ENCODE measurements around the gene ZNF692. TPM values are rescaled to one million over a fixed set of nuclear protein-coding genes. Genes with fewer than 3 reads are reported as not detected.
"Not testable (repeated sequence)": the region's sequence is repeated elsewhere in the genome, so short reads cannot be mapped to it uniquely, and the experiment has no call there.

Gene ZNF692
- total RNA-seq, 1 donor from 2014 or later: 41.9 TPM

- TF ChIP-seq, protein P1, sequence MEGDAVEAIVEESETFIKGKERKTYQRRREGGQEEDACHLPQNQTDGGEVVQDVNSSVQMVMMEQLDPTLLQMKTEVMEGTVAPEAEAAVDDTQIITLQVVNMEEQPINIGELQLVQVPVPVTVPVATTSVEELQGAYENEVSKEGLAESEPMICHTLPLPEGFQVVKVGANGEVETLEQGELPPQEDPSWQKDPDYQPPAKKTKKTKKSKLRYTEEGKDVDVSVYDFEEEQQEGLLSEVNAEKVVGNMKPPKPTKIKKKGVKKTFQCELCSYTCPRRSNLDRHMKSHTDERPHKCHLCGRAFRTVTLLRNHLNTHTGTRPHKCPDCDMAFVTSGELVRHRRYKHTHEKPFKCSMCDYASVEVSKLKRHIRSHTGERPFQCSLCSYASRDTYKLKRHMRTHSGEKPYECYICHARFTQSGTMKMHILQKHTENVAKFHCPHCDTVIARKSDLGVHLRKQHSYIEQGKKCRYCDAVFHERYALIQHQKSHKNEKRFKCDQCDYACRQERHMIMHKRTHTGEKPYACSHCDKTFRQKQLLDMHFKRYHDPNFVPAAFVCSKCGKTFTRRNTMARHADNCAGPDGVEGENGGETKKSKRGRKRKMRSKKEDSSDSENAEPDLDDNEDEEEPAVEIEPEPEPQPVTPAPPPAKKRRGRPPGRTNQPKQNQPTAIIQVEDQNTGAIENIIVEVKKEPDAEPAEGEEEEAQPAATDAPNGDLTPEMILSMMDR (IDR thresholded peaks at IDR 0.05): no peak
- H3K4me3 ChIP-seq: no peak overlapping the region
Measured at GRCh38 chr1:248892590-248892989, 33.7 kb upstream of the ZNF692 start.

DNA sequence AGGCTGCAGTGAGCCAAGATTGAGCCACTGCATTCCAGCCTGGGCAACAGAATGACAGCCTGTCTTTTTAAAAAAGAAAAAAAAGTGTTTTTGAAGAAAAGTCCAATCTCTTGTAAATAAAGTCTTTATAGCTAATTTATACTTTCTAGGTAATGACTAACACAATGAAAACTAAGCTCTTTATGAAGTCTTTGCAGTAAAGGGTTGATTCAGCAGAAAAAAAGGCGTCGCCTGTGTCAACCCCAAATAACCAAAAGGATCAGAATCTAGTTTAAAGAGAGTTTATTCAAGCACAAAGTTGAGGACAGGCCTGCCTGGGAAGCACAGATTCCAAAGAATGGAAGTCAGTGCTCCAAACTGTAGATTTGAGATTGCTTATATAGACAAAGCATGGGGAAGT lies 32.9 kb upstream of the ZNF692 start:
- TF ChIP-seq, protein P1 (IDR thresholded peaks at IDR 0.05): no peak
- no peaks in the 10 kb centered on the region for H3K9me3 ChIP-seq
- no peak overlapping the region for H3K27ac ChIP-seq
- H3K36me3 ChIP-seq: no peaks in the 10 kb centered on the region
- intact Hi-C loops (cut with DNase I): no loop called here
- no peak overlapping the region for H3K4me3 ChIP-seq
- ATAC-seq (no peak), DNase-seq (no peak)
- H3K4me1 ChIP-seq: no peaks in the 10 kb centered on the region
- no peaks in the 10 kb centered on the region for H3K27me3 ChIP-seq (ENCODE audit: low read depth)

More at GRCh38 chr1:248892590-248892989, 33.7 kb upstream of the ZNF692 start:
- DNase-seq: no peak
- H3K27me3 ChIP-seq (ENCODE audit: low read depth): peaks cover 3% of the 10 kb centered on the region
- no peak for ATAC-seq
- no peaks in the 10 kb centered on the region for H3K36me3 ChIP-seq
- intact Hi-C loops (cut with DNase I): no loop called here
- no peak overlapping the region for H3K27ac ChIP-seq
- no peaks in the 10 kb centered on the region for H3K4me1 ChIP-seq
- H3K9me3 ChIP-seq: no peaks in the 10 kb centered on the region

DNA sequence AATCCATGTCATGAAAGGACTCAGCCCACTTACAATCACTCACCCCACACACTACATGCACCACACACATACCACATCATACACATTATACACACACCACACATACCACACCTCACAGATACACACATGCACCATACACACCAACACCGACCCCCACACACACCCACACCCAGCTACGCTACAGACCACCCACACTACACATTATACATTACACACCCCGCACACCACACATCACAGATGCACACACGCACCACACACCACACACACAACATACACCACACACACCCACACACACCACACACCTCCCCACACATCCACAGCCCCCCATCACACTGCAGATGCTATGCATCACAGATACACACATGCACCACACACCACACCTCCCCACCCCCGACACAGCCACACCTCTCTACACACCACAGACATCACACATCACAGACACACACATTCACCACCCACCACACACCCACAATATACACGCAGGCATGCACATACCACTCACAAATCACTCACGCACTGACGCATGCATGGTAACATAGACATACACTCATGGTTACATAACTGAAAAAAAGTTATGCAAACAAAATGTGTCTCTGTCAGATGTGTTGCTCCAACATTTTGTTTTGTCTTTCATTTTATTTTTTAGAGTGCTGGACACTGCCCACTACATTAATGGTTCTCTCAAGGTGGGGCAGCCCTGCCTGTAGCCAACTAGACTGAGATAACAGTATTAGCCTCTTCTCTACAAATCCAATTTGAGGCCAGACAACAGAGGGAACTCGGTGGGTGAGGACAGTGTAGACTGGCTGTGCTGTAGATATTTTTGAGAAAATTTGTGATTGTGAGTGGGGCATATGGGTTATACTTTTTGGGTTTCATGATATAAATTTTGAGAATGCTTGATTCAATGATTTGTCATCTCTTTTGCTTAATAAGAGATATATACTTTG lies 31.9 kb upstream of the ZNF692 start:
- ATAC-seq: no peak
- intact Hi-C loops (cut with DNase I): no loop called here
- TF ChIP-seq, protein P1 (IDR thresholded peaks at IDR 0.05): no peak

DNA sequence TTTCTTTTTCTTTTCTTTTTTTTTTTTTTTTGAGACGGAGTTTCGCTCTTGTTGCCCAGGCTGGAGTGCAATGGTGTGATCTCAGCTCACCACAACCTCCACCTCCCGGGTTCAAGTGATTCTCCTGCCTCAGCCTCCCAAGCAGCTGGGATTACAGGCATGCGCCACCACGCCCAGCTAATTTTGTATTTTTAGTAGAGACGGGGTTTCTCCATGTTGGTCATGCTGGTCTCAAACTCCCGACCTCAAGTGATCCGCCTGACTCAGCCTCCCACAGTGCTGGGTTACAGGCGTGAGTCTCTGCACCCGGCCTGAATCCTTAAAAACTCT lies 31.0 kb upstream of the ZNF692 start:
- H3K27me3 ChIP-seq (ENCODE audit: low read depth); ATAC-seq; H3K9me3 ChIP-seq; H3K36me3 ChIP-seq; DNase-seq; intact Hi-C loops (cut with DNase I); H3K4me1 ChIP-seq; H3K27ac ChIP-seq; H3K4me3 ChIP-seq: not testable (repeated sequence)

More for the DNA sequence above, 31.9 kb upstream of the ZNF692 start:
- no peak overlapping the region for H3K4me3 ChIP-seq
- DNase-seq: no peak
- H3K27ac ChIP-seq: no peak overlapping the region
- no peaks in the 10 kb centered on the region for H3K9me3 ChIP-seq
- no peaks in the 10 kb centered on the region for H3K36me3 ChIP-seq
- no peaks in the 10 kb centered on the region for H3K27me3 ChIP-seq (ENCODE audit: low read depth)
- H3K4me1 ChIP-seq: no peaks in the 10 kb centered on the region

DNA sequence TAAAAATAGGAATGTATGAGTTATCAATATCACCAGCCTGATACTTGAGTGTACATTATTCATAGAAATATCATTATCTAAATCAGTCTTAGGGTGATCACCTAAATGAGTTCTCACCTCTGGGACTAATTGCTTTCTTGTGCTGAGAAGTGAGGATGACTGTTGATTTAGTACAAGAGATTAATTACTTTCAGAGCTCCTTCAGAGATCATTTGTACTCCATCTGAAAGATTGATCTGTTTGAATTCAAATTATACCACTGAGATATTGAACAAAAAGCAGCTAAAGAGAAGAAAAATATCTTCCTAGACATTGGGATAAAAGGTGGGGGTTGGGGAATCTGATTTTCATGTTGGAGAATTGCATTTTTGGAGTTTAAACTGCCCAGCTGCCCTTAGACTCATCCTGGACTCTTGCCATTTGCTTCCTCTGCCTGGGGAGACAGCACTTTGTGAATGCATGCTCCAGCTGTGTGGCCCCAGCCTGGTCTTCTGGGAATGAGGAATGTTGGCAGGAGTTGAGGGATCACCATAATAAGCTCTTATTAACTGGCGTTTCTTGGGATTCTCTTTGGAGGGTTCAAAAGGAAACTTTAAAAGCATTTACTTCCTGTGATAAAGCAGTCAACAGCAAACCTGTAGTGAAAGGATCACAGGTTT lies 27.5 kb upstream of the ZNF692 start:
- no peak for ATAC-seq
- no peak for DNase-seq

More for the DNA sequence above, 27.5 kb upstream of the ZNF692 start:
- intact Hi-C loops (cut with DNase I): no loop called here
- no peaks in the 10 kb centered on the region for H3K36me3 ChIP-seq
- TF ChIP-seq, protein P1 (IDR thresholded peaks at IDR 0.05): no peak
- no peaks in the 10 kb centered on the region for H3K9me3 ChIP-seq
- H3K27me3 ChIP-seq (ENCODE audit: low read depth): no peaks in the 10 kb centered on the region
- H3K4me3 ChIP-seq: no peak overlapping the region
- no peaks in the 10 kb centered on the region for H3K4me1 ChIP-seq
- no peak overlapping the region for H3K27ac ChIP-seq

Data from lower lobe of right lung (tissue), 2 donors.